Stimulated activated naive B cell treated with anti-CD40 and anti-IgM and Interleukin-4, amounts not matched to agents 10 μg/mL and 1 μg/mL and 100 μg/mL, for 72 hours (primary cell): ENCODE measurements around the gene CDA.

ENCODE experiments used
- ATAC-seq, 2 donors: fragments of 150-1000 bp; cut with Tn5 transposase; replicated peaks; 2 replicates each; pipeline ENCODE4 v1.10.0; 2021; ENCODE audit warnings: moderate library complexity in 1 of 2
- DNase-seq: peaks from one replicate; pipeline ENCODE4 v3.0.0; 2021
- H3K27ac Mint-ChIP-seq: one replicate; pipeline ENCODE4 v1.8.0; 2022; ENCODE audit warnings: mild to moderate bottlenecking, mixed read lengths
- H3K27me3 Mint-ChIP-seq, 2 donors: one replicate each; pipeline ENCODE4 v1.8.0; 2022; ENCODE audit warnings: mixed read lengths in 2 of 2
- H3K36me3 Mint-ChIP-seq, 2 donors: one replicate each; pipeline ENCODE4 v1.8.0; 2022; ENCODE audit warnings: mixed read lengths in 2 of 2, mild to moderate bottlenecking in 1 of 2
- H3K4me1 Mint-ChIP-seq, 2 donors: one replicate each; pipeline ENCODE4 v1.8.0; 2022; ENCODE audit warnings: mixed read lengths in 2 of 2, mild to moderate bottlenecking in 1 of 2
- H3K4me3 Mint-ChIP-seq, 2 donors: one replicate each; pipeline ENCODE4 v1.8.0; 2022; ENCODE audit warnings: mild to moderate bottlenecking in 2 of 2, mixed read lengths in 2 of 2, moderate library complexity in 1 of 2
- H3K9me3 Mint-ChIP-seq, 2 donors: one replicate each; pipeline ENCODE4 v1.8.0; 2022; ENCODE audit warnings: mixed read lengths in 2 of 2, mild to moderate bottlenecking in 1 of 2

The CDA gene

GRCh38 chr1:20618550-20618949, 29.7 kb downstream of the CDA start:
- H3K36me3 Mint-ChIP-seq = no peaks in the 10 kb centered on the region

GRCh38 chr1:20619999-20620398, 31.1 kb downstream of the CDA start:
- ATAC-seq (no peak), DNase-seq (no peak)
- peaks cover 17 to 18% of the 10 kb centered on the region in 2 donors for H3K27me3 Mint-ChIP-seq
- no peak overlapping the region for H3K4me3 Mint-ChIP-seq
- no peaks in the 10 kb centered on the region for H3K4me1 Mint-ChIP-seq
- no peak overlapping the region for H3K27ac Mint-ChIP-seq
- H3K9me3 Mint-ChIP-seq = no peaks in the 10 kb centered on the region
- H3K36me3 Mint-ChIP-seq = no peaks in the 10 kb centered on the region

More at GRCh38 chr1:20618550-20618949, 29.7 kb downstream of the CDA start:
- ATAC-seq (no peak), DNase-seq (no peak)
- peaks cover 9% of the 10 kb centered on the region in 2 donors for H3K27me3 Mint-ChIP-seq
- H3K9me3 Mint-ChIP-seq = no peaks in the 10 kb centered on the region
- H3K27ac Mint-ChIP-seq = no peak overlapping the region
- H3K4me3 Mint-ChIP-seq = no peak overlapping the region
- H3K4me1 Mint-ChIP-seq = no peaks in the 10 kb centered on the region

- Mint-ChIP-seq H3K4me3 (no peak overlapping the region), H3K27ac (no peak overlapping the region), H3K9me3 (no peaks in the 10 kb centered on the region), H3K4me1 (no peaks in the 10 kb centered on the region), H3K36me3 (no peaks in the 10 kb centered on the region), H3K27me3 (peaks cover 18 to 25% of the 10 kb centered on the region in 2 donors)
- DNase-seq (no peak), ATAC-seq (no peak)
These were observed 32.1 kb downstream of the CDA start for GRCh38 chr1:20621012-20621411.

DNA sequence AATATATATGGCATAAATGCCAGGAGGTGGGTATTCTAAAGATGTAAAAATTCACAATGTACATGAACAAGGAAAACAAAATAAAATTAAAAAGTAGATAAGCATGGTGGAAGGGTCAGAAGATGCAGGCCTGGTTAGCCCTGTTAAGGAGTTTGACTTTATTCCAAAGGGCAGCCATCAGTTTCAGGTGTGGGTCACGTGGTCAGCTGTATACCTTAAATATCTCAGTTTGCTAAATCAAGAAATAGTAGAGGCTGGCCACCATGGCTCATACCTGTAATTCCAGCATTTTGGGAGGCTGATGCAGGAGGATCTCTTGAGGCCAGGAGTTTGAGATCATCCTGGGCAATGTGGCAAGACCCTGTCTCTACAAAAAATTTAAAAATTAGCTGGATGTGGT, 35.8 kb downstream of the CDA start:
- no peak overlapping the region for H3K27ac Mint-ChIP-seq
- DNase-seq = no peak

DNA sequence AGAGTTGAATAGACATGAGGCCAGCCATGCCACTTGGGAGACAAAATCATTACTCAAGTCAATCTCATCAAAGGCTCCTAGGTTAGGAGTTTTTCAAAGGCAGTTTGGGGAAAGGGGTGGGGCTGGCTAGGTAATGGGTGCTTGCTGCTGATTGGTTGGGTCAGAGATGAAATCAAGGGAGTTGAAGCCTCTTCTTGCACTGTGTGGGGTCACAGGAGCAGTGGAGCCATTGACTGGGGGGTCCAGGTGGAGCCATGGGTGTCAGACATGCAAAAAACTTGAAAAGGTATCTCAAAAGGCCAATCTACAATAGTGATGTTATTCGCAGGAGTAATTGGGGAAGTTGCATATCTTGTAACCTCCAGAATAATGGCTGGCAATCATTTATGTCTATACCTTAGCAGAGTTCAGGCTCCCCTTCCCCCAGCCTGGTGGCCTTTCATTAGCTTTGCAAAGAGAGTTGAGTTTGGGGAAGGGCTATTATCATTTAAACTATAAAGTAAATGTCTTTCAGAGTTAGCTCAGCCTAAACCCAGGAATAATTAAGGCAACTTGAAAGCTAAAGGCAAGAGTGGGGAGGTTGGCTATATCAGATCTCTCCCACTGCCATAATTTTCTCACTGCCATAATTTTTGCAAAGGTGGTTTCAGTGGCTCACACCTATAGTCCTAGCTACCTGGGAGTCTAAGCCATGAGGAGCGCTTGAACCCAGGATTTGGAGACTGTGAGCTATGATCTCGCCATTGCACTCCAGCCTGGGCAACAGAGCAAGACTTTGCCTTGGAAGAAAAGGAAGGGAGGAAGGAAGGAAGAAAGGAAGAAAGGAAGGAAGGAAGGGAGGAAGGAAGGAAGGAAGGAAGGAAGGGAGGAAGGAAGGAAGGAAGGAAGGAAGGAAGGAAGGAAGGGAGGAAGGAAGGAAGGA, 36.5 kb downstream of the CDA start:
- peaks cover 9 to 10% of the 10 kb centered on the region in 2 donors for H3K9me3 Mint-ChIP-seq
- no peak for DNase-seq
- peaks cover 28 to 33% of the 10 kb centered on the region in 2 donors for H3K27me3 Mint-ChIP-seq
- no peak for ATAC-seq
- no peaks in the 10 kb centered on the region for H3K4me1 Mint-ChIP-seq
- no peak overlapping the region for H3K27ac Mint-ChIP-seq
- peaks cover 0 to 4% of the 10 kb centered on the region in 2 donors for H3K36me3 Mint-ChIP-seq
- no peak overlapping the region for H3K4me3 Mint-ChIP-seq

More for the DNA sequence above, 35.8 kb downstream of the CDA start:
- no peak for ATAC-seq
- Mint-ChIP-seq H3K4me1 (no peaks in the 10 kb centered on the region), H3K27me3 (peaks cover 28 to 33% of the 10 kb centered on the region in 2 donors), H3K4me3 (no peak overlapping the region), H3K9me3 (peaks cover 9 to 10% of the 10 kb centered on the region in 2 donors), H3K36me3 (peaks cover 0 to 4% of the 10 kb centered on the region in 2 donors)

GRCh38 chr1:20626098-20626427, 37.2 kb downstream of the CDA start:
- Mint-ChIP-seq H3K27ac (no peak overlapping the region), H3K36me3 (peaks cover 0 to 4% of the 10 kb centered on the region in 2 donors), H3K9me3 (peaks cover 9 to 10% of the 10 kb centered on the region in 2 donors), H3K27me3 (peaks cover 28 to 33% of the 10 kb centered on the region in 2 donors), H3K4me3 (no peak overlapping the region), H3K4me1 (no peaks in the 10 kb centered on the region)
- ATAC-seq (no peak), DNase-seq (no peak)

GRCh38 chr1:20626524-20626923, 37.6 kb downstream of the CDA start:
- H3K4me3 Mint-ChIP-seq = no peak overlapping the region

GRCh38 chr1:20630729-20631128, 41.8 kb downstream of the CDA start:
- DNase-seq (no peak), ATAC-seq (no peak)
- Mint-ChIP-seq H3K4me3 (no peak overlapping the region), H3K27ac (no peak overlapping the region), H3K4me1 (peaks cover 7% of the 10 kb centered on the region in 2 donors), H3K9me3 (peaks cover 9 to 10% of the 10 kb centered on the region in 2 donors), H3K36me3 (peaks cover 0 to 4% of the 10 kb centered on the region in 2 donors), H3K27me3 (peaks cover 19 to 20% of the 10 kb centered on the region in 2 donors)

More at GRCh38 chr1:20626524-20626923, 37.6 kb downstream of the CDA start:
- no peak overlapping the region for H3K27ac Mint-ChIP-seq
- peaks cover 9 to 10% of the 10 kb centered on the region in 2 donors for H3K9me3 Mint-ChIP-seq
- H3K4me1 Mint-ChIP-seq = no peaks in the 10 kb centered on the region
- ATAC-seq = no peak
- peaks cover 0 to 4% of the 10 kb centered on the region in 2 donors for H3K36me3 Mint-ChIP-seq
- peaks cover 28 to 33% of the 10 kb centered on the region in 2 donors for H3K27me3 Mint-ChIP-seq
- no peak for DNase-seq

DNA sequence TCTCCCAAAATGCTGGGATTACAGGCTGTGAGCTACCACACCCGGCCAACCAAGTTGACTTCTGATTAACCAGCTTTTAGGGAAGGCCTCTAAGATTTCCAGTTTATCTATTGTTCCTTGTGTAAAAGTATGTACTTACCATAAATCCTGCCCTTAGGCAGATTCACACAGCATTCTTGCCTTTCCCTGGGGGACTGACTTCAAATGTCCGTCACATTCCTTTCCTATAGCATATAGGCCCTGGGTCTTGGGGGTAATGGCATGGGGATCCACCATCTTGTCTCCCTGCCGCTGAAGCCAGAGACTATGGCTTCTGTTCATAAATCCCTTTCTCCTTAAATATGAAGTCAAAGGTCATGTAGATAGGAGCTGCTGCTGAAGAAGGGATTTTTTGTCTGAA, 43.5 kb downstream of the CDA start:
- Mint-ChIP-seq H3K4me1 (peaks cover 7 to 10% of the 10 kb centered on the region in 2 donors), H3K27ac (no peak overlapping the region), H3K9me3 (peaks cover 9 to 10% of the 10 kb centered on the region in 2 donors), H3K4me3 (peak overlapping the region; percentile 33 to 78), H3K27me3 (peaks cover 7 to 10% of the 10 kb centered on the region in 2 donors), H3K36me3 (peaks cover 1 to 6% of the 10 kb centered on the region in 2 donors)
- DNase-seq (no peak), ATAC-seq (no peak)

DNA sequence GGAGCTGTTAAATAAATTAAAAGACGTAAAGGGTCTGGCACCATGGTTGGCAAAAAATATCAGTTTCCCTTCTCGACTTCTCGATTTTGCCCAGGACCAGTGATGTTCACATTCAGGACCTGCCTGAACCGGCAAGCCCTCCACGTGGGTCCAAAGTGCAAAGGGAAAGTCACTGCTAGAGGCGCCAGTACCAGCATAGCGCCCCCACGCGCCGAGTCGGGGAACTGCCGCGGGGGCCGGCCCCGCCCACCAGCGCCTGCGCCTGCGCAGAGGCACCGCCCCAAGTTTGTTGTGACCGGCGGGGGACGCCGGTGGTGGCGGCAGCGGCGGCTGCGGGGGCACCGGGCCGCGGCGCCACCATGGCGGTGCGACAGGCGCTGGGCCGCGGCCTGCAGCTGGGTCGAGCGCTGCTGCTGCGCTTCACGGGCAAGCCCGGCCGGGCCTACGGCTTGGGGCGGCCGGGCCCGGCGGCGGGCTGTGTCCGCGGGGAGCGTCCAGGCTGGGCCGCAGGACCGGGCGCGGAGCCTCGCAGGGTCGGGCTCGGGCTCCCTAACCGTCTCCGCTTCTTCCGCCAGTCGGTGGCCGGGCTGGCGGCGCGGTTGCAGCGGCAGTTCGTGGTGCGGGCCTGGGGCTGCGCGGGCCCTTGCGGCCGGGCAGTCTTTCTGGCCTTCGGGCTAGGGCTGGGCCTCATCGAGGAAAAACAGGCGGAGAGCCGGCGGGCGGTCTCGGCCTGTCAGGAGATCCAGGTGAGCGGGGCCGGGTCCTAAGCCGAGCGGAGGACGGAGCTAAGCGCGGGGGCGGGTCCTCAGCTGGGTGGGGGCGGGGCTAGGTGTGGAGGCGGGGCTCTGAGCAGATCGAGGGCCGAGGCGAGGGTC, 44.5 kb downstream of the CDA start, which contains the start of gene PINK1:
TSS of gene PINK1 (plus strand) at position 269 of the 875 bp plus-strand sequence. CDS start at position 360, 91 bp downstream.
- DNase-seq = peak; percentile 80
- Mint-ChIP-seq H3K27ac (peak within 1 kb of the TSS; percentile 76), H3K9me3 (peaks cover 3 to 4% of the 10 kb centered on the region in 2 donors), H3K4me1 (peaks cover 7 to 10% of the 10 kb centered on the region in 2 donors), H3K27me3 (no peaks in the 10 kb centered on the region), H3K4me3 (peak within 1 kb of the TSS; percentile 83), H3K36me3 (peaks cover 2 to 3% of the 10 kb centered on the region in 2 donors)
- peak; percentile 92 for ATAC-seq

- H3K27me3 Mint-ChIP-seq = no peaks in the 10 kb centered on the region
- H3K4me1 Mint-ChIP-seq = peaks cover 7 to 10% of the 10 kb centered on the region in 2 donors
- peak overlapping the region; percentile 76 for H3K27ac Mint-ChIP-seq
- DNase-seq (no peak), ATAC-seq (peak; percentile 13 to 16)
- peak overlapping the region; percentile 83 for H3K4me3 Mint-ChIP-seq
- H3K9me3 Mint-ChIP-seq = peaks cover under 1 to 2% of the 10 kb centered on the region in 2 donors
- H3K36me3 Mint-ChIP-seq = peaks cover 2 to 3% of the 10 kb centered on the region in 2 donors
These were observed 45.2 kb downstream of the CDA start for GRCh38 chr1:20634065-20634593.

- DNase-seq = no peak
- Mint-ChIP-seq H3K4me3 (peak overlapping the region; percentile 83), H3K36me3 (peaks cover 2 to 3% of the 10 kb centered on the region in 2 donors), H3K4me1 (peaks cover 7 to 10% of the 10 kb centered on the region in 2 donors), H3K9me3 (no peaks in the 10 kb centered on the region), H3K27me3 (no peaks in the 10 kb centered on the region), H3K27ac (no peak overlapping the region)
- ATAC-seq = no peak
These were observed 45.7 kb downstream of the CDA start for GRCh38 chr1:20634594-20635084.

- ATAC-seq (no peak), DNase-seq (no peak)
- peaks cover 10 to 15% of the 10 kb centered on the region in 2 donors for H3K4me1 Mint-ChIP-seq
- H3K27me3 Mint-ChIP-seq = no peaks in the 10 kb centered on the region
- peaks cover 6 to 7% of the 10 kb centered on the region in 2 donors for H3K36me3 Mint-ChIP-seq
- H3K27ac Mint-ChIP-seq = no peak overlapping the region
- no peak overlapping the region for H3K4me3 Mint-ChIP-seq
- no peaks in the 10 kb centered on the region for H3K9me3 Mint-ChIP-seq
These were observed 48.0 kb downstream of the CDA start for GRCh38 chr1:20636785-20637347.
